ENCODE measurements around the gene RAP1B. TPM values are rescaled to one million over a fixed set of nuclear protein-coding genes. Genes with fewer than 3 reads are reported as not detected.

The RAP1B gene
- total RNA-seq, 6 experiments from 2014 or later, result 179 to 221 (median 213) TPM

DNA sequence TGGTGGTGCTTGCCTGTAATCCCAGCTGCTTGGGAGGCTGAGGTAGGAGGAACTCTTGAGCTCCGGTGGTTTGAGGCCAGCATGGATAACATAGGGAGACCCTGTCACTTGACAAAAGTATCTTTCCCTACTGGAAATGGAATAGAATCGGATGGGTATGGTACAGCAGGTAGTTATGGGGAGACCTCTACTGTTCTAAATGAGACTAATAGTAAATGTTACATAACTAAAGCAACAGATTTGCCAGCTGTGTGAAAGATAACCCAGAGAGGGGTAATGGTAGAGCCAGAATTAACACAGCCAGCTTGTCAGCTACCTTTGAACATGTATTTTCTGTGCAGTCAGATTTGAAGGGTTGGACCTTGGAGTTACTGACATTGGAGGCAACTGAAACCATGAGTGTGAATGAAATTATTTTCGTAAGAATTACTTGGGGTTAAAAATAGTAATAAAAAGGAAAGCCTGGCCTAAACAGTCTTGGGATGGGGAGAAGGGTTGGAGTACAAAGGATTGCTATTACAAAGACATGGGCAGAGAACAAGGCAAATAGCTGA is 54.4 kb downstream of the RAP1B start:
- Mint-ChIP-seq H3K4me3 (no peak overlapping the region), H3K9me3 (no peaks in the 10 kb centered on the region), H3K36me3 (ENCODE audit: low read depth) (peaks cover 9% of the 10 kb centered on the region; the same call in 1 of the 2 replicates), H3K27ac (no peak overlapping the region), H3K4me1 (ENCODE audit: low read depth) (peaks cover 17% of the 10 kb centered on the region; the same call in 1 of the 2 replicates), H3K27me3 (ENCODE audit: insufficient read depth) (peaks cover 2% of the 10 kb centered on the region; the same call in 1 of the 2 replicates)
- TF ChIP-seq, protein P1, sequence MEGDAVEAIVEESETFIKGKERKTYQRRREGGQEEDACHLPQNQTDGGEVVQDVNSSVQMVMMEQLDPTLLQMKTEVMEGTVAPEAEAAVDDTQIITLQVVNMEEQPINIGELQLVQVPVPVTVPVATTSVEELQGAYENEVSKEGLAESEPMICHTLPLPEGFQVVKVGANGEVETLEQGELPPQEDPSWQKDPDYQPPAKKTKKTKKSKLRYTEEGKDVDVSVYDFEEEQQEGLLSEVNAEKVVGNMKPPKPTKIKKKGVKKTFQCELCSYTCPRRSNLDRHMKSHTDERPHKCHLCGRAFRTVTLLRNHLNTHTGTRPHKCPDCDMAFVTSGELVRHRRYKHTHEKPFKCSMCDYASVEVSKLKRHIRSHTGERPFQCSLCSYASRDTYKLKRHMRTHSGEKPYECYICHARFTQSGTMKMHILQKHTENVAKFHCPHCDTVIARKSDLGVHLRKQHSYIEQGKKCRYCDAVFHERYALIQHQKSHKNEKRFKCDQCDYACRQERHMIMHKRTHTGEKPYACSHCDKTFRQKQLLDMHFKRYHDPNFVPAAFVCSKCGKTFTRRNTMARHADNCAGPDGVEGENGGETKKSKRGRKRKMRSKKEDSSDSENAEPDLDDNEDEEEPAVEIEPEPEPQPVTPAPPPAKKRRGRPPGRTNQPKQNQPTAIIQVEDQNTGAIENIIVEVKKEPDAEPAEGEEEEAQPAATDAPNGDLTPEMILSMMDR (IDR thresholded peaks at IDR 0.05), result no peak
- DNase-seq, result no peak

DNA sequence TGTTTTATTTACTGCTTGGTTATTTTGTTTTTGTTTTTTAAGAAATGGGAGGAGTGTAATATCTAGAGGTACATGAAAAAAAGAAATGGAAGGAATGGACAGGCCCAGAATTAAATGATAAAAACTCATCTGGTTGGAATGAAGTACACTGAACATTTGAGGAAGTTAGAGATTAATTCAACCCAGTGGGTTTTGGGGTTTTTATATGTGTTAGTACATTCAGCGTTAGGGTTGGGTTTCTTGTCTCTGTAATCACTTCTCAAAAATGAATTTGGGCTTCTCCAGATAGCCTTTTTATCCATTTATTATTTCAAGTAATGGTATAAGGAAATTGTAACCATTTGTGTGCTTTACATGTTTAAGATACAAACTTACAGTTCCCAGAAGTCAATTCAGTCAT is 56.6 kb downstream of the RAP1B start:
- Mint-ChIP-seq H3K36me3 (ENCODE audit: low read depth) (peaks cover 5% of the 10 kb centered on the region; the same call in 1 of the 2 replicates), H3K27me3 (ENCODE audit: insufficient read depth) (peaks cover 4% of the 10 kb centered on the region), H3K9me3 (no peaks in the 10 kb centered on the region), H3K27ac (no peak overlapping the region; the same call in 1 of the 2 replicates), H3K4me3 (no peak overlapping the region), H3K4me1 (ENCODE audit: low read depth) (peaks cover 17% of the 10 kb centered on the region; the same call in 1 of the 2 replicates)
- TF ChIP-seq, protein P1 (IDR thresholded peaks at IDR 0.05), result no peak
- DNase-seq, result no peak

DNA sequence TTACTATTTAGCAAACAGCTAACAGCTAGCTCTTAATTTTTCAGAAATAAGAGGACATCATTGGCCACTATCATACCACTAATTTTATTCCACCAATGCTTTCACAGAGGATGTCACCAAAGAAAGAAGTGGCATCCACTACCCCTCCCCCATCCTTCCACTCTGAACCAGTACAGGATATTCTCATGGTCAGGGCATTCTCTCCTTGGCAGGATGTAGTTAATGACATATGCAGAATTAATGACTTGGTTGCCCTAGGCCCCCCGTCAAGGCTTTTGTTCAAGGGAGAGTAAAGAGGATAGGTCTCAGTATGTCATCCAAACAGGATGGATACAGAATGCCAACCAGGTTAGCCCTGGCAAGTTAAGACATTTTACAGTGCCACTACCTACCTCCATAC is 57.2 kb downstream of the RAP1B start:
- Mint-ChIP-seq H3K4me3 (no peak overlapping the region), H3K36me3 (ENCODE audit: low read depth) (peaks cover 5% of the 10 kb centered on the region; the same call in 1 of the 2 replicates), H3K27ac (no peak overlapping the region), H3K27me3 (ENCODE audit: insufficient read depth) (peaks cover 4% of the 10 kb centered on the region), H3K4me1 (ENCODE audit: low read depth) (peaks cover 17% of the 10 kb centered on the region; the same call in 1 of the 2 replicates), H3K9me3 (no peaks in the 10 kb centered on the region)
- TF ChIP-seq, protein P1 (IDR thresholded peaks at IDR 0.05), result no peak
- no peak for DNase-seq

DNA sequence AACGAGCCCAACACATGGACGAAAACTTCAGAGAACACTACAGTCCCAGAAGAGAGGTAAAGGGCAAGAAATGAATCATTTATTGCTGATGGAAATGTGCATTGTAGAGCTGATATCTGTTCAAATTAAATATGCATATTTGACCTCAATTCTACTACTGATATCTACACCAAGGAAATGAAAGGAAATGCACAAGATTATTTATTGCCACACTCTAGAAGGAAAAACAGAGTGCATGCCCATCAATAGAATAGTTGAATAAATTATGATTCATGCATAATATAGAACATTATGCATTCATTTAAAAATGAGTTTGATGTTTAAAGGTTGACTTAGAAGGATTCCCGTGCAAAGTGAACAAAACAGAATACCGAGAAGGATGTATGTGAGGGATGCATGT is 60.5 kb downstream of the RAP1B start:
- peaks cover 2% of the 10 kb centered on the region; the same call in 1 of the 2 replicates for H3K27me3 Mint-ChIP-seq (ENCODE audit: insufficient read depth)

DNA sequence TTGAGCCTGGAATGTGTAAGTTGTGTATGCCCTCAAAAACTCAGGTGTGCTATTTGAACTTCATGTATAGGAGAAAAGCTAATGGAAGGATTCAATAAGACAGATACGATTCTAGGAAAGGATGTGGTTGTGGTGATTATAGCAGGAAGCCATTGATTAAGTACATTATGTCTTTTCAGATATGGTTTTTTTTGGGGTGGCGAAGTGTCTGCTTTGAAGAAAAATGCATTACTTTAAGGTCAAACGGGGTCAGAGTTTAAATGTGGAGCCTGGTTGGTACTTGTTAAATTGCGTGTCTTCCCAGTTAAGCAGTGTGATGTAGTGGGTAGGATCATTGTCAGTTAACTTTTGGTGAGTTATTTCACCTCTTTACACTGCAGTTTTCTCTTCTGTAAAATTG is 63.1 kb downstream of the RAP1B start:
- Mint-ChIP-seq H3K27ac (no peak overlapping the region), H3K9me3 (no peaks in the 10 kb centered on the region), H3K36me3 (ENCODE audit: low read depth) (no peaks in the 10 kb centered on the region), H3K27me3 (ENCODE audit: insufficient read depth) (peaks cover 2% of the 10 kb centered on the region; the same call in 1 of the 2 replicates), H3K4me3 (no peak overlapping the region), H3K4me1 (ENCODE audit: low read depth) (peaks cover 21% of the 10 kb centered on the region)
- TF ChIP-seq, protein P1 (IDR thresholded peaks at IDR 0.05), result no peak
- DNase-seq, result no peak

More for the DNA sequence above, 60.5 kb downstream of the RAP1B start:
- Mint-ChIP-seq H3K36me3 (ENCODE audit: low read depth) (peaks cover 5% of the 10 kb centered on the region; the same call in 1 of the 2 replicates), H3K4me3 (no peak overlapping the region), H3K9me3 (no peaks in the 10 kb centered on the region), H3K27ac (no peak overlapping the region), H3K4me1 (ENCODE audit: low read depth) (peaks cover 31% of the 10 kb centered on the region)
- TF ChIP-seq, protein P1 (IDR thresholded peaks at IDR 0.05), result no peak
- no peak for DNase-seq

Data from HFFc6 (cell line).